CD4-positive, alpha-beta T cell treated with Interleukin-17A for 4 hours (primary cell): Measurements from ENCODE around the gene ZFYVE19.

Experiments used
- DNase-seq: peaks from one replicate; pipeline ENCODE4 v3.0.0-alpha.2; 2020; ENCODE audit warnings: mixed read lengths

Gene ZFYVE19

GRCh38 chr15:40776537-40777141 lies 30.2 kb upstream of the ZFYVE19 start:
- DNase-seq: peak; percentile 36

DNA sequence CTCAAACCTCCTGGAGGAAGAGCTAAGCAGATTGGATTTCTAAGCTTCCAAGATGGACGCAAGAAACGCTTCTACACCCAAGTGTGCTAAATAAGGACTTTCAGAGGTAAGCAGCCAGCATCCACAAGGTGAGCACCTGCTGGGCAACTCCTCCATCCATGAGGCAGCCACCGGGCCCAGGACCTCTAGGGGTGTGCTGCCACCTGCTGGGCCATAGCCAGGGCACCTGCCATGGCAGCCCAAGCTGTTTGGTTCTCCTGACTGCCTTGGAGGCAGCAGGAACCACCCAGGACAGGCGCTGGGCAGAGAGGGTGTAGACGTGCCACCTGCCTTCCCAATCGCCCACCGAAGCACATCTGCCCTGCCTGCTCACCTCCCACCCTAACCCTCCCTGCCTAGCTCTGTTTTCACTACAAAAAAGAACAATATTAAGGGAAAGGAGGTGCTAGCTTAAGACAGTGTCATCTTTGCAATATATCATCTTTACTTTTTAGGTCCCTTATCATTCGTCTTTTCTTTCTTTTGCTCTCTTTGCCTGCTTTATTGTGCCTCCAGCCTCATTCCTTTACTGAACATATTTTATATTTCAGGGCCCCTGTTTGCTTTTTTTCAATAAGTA lies 24.2 kb upstream of the ZFYVE19 start:
- peak; percentile 86 for DNase-seq

GRCh38 chr15:40785164-40785563 lies 21.7 kb upstream of the ZFYVE19 start:
- no peak for DNase-seq

GRCh38 chr15:40785814-40786213 lies 21.1 kb upstream of the ZFYVE19 start:
- DNase-seq: no peak

DNA sequence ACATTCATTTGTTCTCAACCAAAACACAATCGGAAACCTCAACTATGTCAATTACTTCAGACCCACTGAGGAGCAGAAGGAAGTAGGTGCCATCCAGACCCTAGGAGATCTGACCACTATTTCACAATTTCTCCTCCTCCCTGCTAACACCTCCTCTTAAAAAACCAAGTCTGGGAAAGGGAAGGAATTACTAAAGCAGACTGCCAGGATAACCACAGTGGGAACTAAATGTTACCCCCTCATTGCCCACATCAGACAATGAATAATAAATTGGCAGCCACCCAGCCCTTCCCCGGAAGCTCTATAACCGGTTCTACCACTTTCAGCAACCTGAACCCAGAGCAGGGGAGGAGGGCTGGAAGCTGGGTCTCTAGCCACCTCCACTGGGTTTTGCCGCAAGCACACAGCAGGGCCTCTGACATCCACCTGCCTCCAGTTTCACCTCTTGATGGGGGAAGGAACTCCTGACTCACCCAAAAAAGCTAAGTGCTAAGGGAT lies 19.5 kb upstream of the ZFYVE19 start:
- DNase-seq: peak; percentile 74

DNA sequence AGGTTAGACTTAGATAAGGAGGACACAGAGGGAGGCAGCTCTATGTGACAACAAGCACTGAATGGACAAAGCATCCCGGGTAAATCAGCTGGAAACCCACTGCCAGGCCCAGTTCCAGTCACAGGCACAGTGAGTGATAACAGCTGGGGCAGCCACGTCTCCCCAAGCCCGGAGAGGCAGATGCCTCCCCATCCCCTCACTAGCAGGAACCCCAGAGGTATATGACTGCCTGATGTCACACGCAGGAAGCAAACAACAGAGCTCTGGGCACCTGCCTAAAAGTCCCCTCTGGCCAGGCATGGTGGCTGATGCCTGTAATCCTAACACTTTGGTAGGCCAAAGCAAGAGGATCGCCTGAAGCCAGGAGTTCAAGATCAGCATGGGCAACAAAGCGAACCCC lies 18.9 kb upstream of the ZFYVE19 start:
- no peak for DNase-seq

DNA sequence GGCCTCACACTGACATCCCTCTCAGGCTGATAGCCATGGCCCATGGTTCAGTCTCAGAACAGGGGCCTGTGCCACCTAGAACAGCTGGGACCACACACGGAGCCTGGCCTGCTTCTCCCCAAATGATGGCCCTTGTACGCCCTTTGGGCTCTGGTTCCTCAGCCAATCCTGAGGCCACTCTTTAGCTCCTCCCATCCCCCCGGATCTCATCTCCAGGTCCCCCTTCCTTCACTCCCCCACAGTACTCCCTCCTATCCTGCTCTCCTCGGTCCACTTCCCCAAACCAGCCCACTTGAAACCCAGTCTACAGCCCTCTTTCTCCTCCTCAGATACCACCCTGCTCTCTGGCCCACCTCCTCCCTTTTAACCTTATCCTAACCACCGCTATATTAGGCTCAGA lies 17.8 kb upstream of the ZFYVE19 start:
- DNase-seq: no peak

- DNase-seq: no peak
These were observed 16.9 kb upstream of the ZFYVE19 start for GRCh38 chr15:40789999-40790398.

DNA sequence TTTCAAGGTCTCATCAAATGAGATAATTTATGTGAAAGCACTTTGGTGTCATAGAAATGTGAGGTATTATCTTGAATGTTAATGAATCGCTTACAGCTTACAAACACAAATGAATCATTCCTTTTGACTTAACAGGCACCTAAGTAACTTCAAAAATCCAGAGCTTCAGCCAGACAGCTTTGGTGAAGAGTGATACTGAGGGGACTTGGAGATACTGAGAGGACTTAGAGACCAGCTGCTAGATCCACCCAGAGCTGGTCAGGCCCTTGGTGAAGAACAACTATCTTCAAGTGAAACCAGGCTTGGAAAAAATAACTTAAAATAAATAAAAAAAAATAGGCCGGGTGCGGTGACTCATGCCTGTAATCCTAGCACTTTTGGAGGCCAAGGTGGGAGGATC lies 16.2 kb upstream of the ZFYVE19 start:
- no peak for DNase-seq

GRCh38 chr15:40792394-40792793 lies 14.5 kb upstream of the ZFYVE19 start:
- DNase-seq: no peak

DNA sequence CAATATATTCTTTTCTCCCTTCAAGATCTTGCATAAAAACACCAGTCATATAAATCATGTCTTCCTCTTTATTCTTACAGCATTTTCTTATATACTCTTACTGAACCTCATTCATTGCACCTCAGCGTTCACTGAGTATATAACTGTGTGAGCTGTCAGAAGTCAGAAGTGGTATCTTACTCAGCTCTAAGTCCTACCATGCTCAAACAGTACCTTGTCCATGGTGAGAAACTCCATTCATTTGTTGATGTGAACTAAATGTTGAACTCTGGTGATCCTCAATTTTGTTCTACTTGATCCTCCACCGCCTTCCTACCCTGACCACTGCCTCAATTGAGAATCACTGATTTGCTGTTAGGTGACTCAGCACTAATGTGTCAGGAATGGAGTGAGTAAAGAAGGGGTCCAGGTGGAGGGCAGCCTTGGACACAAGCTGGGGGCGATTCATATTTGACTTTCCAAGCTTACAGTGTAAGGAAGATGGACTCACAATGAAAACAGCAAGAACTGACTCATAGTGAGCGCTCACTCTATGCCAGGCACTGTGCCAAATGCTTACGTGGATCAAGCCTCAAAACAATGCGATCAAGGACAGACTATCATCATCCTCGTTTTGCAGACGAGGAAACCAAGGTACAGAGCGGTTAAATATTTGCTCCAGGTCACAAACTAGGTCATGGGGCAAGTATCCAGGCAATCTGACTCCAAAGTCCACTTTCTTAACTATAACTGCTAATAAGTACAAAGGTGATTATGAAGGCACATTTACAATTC lies 13.5 kb upstream of the ZFYVE19 start:
- no peak for DNase-seq

- DNase-seq: no peak
These were observed 10.8 kb upstream of the ZFYVE19 start for GRCh38 chr15:40796041-40796440.

GRCh38 chr15:40796512-40796911 lies 10.4 kb upstream of the ZFYVE19 start:
- no peak for DNase-seq

DNA sequence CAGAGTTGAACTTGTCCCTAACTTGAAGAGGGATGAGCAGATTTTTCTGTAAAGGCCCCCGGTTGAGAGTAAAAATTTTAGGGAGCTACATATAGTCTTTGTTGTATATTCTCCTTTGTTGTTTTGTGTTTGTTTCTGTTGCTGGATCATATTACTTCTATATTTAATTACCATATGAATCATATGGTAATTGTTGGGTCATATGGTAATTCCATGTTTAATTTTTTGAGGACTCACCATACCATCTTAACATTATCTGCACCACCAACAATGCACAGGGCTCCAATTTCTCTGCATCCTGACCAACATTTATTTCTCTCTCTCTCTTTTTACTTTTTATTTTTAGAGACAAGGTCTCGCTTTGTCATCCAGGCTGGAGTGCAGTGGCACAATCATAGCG lies 7.4 kb upstream of the ZFYVE19 start:
- DNase-seq: no peak

- no peak for DNase-seq
These were observed 3.8 kb upstream of the ZFYVE19 start for GRCh38 chr15:40803076-40803475.

DNA sequence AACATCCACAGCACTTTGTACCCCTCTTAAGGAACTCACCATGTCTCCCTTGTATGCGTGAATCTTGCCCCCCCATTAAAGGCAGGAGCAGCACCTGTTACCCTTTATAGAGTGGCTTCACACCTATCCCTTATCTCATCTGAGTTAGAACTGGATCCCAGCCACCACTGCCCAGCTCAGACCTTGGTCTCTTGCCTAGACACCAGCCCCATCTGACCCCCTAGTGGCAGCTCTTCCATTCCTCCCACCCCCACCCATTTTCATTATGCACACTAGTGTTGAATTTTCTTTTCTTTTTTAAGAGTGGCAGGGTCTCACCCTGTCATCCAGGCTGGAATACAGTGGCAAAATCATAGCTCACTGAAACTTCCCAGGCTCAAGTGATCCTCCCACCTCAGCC lies 3.2 kb upstream of the ZFYVE19 start:
- no peak for DNase-seq

- no peak for DNase-seq
These were observed 239 bp upstream of the ZFYVE19 start for GRCh38 chr15:40806672-40807027.

GRCh38 chr15:40807888-40808461 lies 1.1 kb downstream of the ZFYVE19 start:
- no peak for DNase-seq

DNA sequence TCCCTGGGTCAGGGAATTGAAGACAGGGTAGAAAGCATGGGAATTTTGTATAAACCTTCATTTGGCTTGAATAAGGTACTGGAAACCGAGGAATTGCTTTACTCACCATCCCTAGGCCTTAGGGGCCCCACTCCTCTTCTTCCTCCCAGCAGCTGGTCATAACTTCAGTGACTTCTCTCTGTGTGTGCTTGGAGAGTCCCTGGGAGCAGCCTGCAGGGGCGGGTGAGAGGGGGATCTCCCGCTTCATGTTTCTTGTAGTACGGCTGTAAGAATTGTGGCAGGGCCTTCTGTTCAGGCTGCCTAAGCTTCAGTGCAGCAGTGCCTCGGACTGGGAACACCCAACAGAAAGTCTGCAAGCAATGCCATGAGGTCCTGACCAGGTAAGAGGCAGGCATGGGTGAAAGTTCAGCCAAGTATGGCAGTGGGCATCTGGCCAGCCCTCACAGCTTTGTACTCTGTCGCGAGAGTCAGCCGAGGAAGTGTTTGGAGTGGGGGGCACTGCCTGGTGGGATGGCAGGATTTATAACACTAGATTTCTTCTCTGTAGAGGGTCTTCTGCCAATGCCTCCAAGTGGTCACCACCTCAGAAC lies 2.1 kb downstream of the ZFYVE19 start:
- DNase-seq: no peak

- no peak for DNase-seq
These were observed 6.0 kb downstream of the ZFYVE19 start for GRCh38 chr15:40812721-40813425.

- DNase-seq: no peak
These were observed 8.3 kb downstream of the ZFYVE19 start for GRCh38 chr15:40815042-40815698.

DNA sequence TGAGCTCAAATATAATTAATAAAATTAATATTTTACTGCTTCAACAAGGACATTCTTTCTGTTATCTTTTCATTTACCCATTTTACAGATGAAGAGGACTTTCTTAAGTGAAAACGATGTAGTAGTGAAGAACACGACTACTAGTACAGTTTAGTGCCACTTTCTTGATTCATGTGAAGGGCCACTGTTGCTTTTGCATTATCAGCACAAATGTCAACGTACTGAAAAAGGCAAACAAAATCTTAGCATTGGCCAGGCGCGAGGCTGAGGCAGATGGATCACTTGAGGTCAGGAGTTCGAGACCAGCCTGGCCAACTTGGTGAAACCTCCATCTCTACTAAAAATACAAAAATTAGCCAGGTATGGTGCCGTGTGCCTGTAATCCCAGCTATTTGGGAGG lies 12.2 kb downstream of the ZFYVE19 start:
- no peak for DNase-seq
